Large intestine (tissue), 3 donors: ENCODE measurements around the gene GPR137B. TPM values are rescaled to one million over a fixed set of nuclear protein-coding genes. Genes with fewer than 3 reads are reported as not detected.

ENCODE experiments used
- DNase-seq, 2 donors: peaks; one replicate each; pipeline versions ENCODE4 v3.0.0 to v3.0.0-alpha.2; 2013
- H3K27ac ChIP-seq: one replicate; pipeline ENCODE4 v1.5.1; 2013; ENCODE audit warnings: low read length
- H3K27me3 ChIP-seq: 2 replicates; pipeline ENCODE4 v1.6.1; 2013; ENCODE audit warnings: low read length; ENCODE audit not compliant: control insufficient read depth, insufficient read depth
- H3K36me3 ChIP-seq: 2 replicates; pipeline ENCODE4 v1.6.1; 2013; ENCODE audit warnings: low read length; ENCODE audit not compliant: control insufficient read depth, insufficient read depth
- H3K4me1 ChIP-seq: one replicate; pipeline ENCODE4 v1.6.1; 2013; ENCODE audit warnings: low read length; ENCODE audit not compliant: control insufficient read depth, insufficient read depth
- H3K4me3 ChIP-seq: one replicate; pipeline ENCODE4 v1.5.1; 2013; ENCODE audit warnings: low read length
- H3K9me3 ChIP-seq: one replicate; pipeline ENCODE4 v1.6.1; 2013; ENCODE audit warnings: mild to moderate bottlenecking, low read depth, low read length, moderate library complexity; ENCODE audit not compliant: control insufficient read depth
- WGBS: methylation state at CpG from one replicate; pipeline ENCODE4 v1.1.5; 2013; ENCODE audit warnings: low lambda C conversion rate; ENCODE audit not compliant: insufficient coverage; 5-methylcytosine and 5-hydroxymethylcytosine counted together
- polyA plus RNA-seq: library from polyadenylated mRNA; unstranded; fragments of 120-200 nt; gene quantifications from one replicate; pipeline ENCODE4 v1.2.1, GENCODE V29; 2013

The GPR137B gene
- polyA plus RNA-seq, 1 donor: 7.6 TPM

DNA sequence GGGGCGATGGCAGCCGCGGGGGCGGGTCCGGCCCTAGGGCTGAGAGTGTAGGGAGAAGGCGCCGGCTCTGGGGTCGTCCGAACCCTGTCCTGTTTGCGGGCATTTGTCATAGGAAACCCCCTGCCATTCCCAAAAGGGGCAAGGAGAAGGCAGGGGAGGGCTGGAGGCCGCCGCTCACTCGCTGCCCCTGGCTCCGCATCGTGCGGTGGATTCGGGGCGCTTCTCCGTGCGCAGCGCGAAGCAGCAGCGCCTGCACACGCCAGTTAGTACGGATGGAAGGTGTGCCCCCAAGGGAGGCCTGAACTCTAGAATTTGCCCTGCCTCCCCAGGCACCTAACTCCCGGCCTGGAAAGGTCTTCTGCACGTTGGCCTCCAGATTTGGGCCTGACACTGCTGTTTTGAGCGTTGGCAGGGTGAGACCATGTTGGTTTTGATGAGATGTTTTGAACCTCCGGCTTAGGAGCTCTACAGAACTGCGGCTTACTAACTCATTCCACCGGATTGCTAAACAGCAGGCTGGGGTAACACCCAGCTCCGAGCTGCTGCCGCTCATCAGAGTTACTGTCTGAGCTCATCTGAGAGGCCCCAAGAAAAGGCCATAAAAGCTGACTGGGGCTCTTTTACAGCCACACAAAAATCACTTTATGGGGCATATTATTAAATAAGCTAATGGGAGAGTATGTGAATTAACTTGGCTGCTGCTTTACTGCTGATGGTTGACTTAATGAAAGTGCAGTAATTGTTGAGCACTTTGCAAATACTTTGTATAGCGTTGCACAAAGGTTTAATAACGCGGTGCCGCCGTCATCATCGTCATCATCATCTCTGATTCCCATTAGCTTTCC, 987 bp downstream of the GPR137B start:
- Histone ChIP-seq H3K9me3 (no peaks in the 10 kb centered on the region), H3K4me1 (peaks cover 25% of the 10 kb centered on the region), H3K27me3 (peaks cover 24% of the 10 kb centered on the region), H3K4me3 (peak overlapping the region; percentile 56), H3K36me3 (no peaks in the 10 kb centered on the region), H3K27ac (no peak overlapping the region)
- no CpG with 5 or more reads among the region's 39 CpGs for WGBS
- DNase-seq: peak in 1 of 2 donors; percentile 71

DNA sequence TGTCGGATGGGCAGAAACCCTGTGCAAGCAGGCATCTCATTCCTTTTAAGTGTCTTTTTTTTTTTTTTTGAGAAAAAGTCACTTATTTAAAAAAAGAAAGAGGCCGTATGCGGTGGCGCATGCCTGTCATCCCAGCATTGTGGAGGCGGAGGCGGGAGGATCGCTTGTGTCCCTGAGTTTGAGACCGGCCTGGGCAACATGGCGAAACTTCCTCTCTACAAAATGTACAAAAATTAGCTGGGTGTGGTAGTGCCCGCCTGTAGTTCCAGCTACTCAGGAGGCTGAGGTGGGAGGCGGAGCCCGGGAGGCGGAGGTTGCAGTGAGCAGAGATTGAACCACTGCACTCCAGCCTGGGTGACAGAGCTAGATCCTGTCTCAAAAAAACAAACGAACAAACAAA, 1.7 kb downstream of the GPR137B start:
- no peak for DNase-seq
- Histone ChIP-seq H3K9me3 (no peaks in the 10 kb centered on the region), H3K4me3 (no peak overlapping the region), H3K36me3 (no peaks in the 10 kb centered on the region), H3K4me1 (peaks cover 25% of the 10 kb centered on the region), H3K27me3 (peaks cover 17% of the 10 kb centered on the region), H3K27ac (no peak overlapping the region)
- 96% methylated on average over 4 of the region's 14 CpGs for WGBS

DNA sequence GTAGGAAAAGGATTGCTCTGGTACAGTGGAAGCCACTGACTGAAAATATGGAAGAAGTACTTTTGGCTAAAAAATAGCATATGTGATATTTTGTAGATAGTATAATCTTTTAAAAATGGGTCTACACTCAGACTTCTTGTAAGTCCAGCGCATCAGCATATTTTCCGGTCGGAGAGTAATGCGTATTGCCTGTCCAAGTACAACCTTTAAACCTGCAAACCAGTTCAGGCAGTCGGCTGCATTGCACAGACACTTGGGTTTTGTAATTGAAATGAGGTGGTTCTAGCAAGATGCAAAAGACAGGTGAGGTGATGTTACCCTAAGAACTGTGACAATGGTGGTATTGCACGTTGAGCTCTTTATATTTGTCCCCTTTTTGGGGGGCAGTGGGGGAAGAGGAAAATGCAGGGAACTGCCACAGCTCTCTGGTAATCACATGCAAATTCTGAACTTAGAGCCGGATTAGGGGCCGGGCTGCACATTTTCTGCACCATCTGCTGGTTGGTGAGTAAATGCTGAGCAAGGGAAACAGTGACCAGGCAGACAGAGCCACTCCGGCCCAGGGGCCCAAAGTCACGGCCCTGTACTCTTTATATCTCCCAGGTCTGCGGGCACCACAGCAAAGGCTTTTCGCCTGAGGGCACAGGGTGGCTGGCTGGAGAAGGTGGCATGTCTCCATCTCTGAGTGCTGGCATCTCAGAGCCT, 2.3 kb downstream of the GPR137B start:
- H3K27ac ChIP-seq: peak overlapping the region; percentile 3
- no CpG with 5 or more reads among the region's 12 CpGs for whole genome bisulfite sequencing

DNA sequence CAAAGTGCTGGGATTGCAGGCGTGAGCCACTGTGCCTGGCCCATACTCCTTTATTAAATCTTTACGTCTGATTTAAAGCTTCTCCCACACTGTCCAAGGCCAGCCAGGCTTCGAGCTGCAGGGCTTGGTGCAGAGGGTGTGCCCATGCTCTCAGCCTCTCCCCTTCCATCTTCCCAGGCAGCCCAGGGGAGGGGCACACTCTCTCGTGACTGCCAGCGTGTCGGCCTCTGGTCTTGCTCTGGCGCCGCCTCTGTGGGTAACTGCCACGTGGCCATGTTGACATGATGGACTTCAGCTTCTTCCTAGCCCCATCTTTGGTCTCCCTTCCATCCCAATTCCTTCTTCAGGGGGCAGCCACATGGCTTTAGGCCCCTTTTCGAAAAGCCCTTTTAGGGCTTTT, 4.7 kb downstream of the GPR137B start:
- no CpG with 5 or more reads among the region's 10 CpGs for WGBS
- Histone ChIP-seq H3K27ac (no peak overlapping the region), H3K36me3 (no peaks in the 10 kb centered on the region), H3K4me3 (no peak overlapping the region), H3K27me3 (no peaks in the 10 kb centered on the region), H3K9me3 (no peaks in the 10 kb centered on the region), H3K4me1 (peaks cover 17% of the 10 kb centered on the region)
- DNase-seq: no peak

More for the DNA sequence above, 2.3 kb downstream of the GPR137B start:
- Histone ChIP-seq H3K4me1 (peaks cover 25% of the 10 kb centered on the region), H3K4me3 (no peak overlapping the region), H3K9me3 (no peaks in the 10 kb centered on the region), H3K36me3 (no peaks in the 10 kb centered on the region), H3K27me3 (peaks cover 14% of the 10 kb centered on the region)
- DNase-seq: peak in 1 of 2 donors; percentile 40

DNA sequence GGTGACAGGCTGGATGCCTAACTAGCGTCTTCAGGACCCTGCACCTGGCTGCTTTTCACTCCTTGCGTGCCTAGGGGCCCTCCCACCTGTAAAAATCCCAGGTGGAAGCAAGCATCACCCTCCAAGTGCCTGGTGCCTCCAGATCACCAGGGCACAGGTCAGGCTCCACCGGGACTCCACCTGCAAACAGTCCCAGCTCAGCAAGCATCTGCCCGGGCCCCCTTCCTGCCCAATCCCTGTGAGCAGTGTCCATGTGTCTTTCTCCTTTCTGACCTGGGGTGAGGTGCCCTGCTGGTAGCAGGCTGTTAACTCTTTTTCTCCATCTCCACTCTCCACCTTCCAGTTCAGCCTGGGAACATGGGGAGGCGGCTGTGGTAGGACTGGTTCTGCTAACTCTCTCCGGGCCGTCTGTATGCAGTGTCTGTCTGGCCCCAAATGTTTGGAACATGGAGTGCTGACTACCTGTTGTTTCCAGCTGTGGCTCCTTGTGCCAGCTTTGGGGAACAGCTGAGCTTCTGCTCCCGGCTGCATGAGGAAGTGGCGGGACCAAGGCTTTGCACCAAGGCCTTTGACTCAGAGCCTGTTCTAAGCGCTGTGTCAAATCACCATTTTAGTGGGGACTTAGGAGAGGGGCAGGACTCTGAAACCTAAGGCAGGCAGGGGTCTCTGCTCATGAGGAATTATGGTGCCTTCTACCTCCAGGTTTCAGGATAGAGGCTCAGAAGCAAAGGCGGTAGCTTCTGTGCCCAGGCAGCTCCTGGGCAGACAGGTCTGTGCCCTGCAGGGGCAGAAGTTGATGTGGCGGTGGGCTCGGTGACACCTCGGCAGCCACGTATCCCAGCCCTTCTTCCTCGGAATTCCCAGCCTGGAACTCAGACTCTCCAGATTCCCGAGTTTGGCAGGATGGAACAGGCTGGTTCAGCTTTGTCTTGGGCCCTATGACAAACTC, 5.5 kb downstream of the GPR137B start:
- H3K4me1 ChIP-seq: peaks cover 17% of the 10 kb centered on the region
- no peak overlapping the region for H3K4me3 ChIP-seq
- no peak for DNase-seq
- no peaks in the 10 kb centered on the region for H3K27me3 ChIP-seq
- no peaks in the 10 kb centered on the region for H3K9me3 ChIP-seq
- no peaks in the 10 kb centered on the region for H3K36me3 ChIP-seq
- WGBS: no CpG with 5 or more reads among the region's 17 CpGs
- no peak overlapping the region for H3K27ac ChIP-seq

DNA sequence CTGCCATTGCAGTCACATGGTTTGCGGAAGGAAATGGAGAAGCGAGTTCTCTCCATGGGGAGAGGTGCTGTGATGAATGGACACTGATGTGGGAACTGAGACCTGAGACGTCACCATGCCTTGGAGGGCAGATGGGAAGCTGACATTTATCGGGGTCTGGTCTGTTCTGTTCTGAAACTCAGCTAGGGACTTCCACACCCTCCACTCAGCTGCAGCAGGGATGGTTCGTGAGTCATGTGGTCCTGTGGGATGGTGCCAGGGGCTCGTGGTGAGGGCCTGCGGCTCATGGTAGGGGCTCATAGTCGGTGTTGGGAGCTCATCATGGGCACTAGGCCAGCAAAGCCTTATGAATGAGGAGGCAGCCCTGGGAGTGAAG, 6.1 kb downstream of the GPR137B start:
- Histone ChIP-seq H3K4me1 (peaks cover 16% of the 10 kb centered on the region), H3K27ac (no peak overlapping the region), H3K27me3 (no peaks in the 10 kb centered on the region), H3K4me3 (no peak overlapping the region), H3K9me3 (no peaks in the 10 kb centered on the region), H3K36me3 (no peaks in the 10 kb centered on the region)
- no CpG with 5 or more reads among the region's 8 CpGs for WGBS
- DNase-seq: no peak

DNA sequence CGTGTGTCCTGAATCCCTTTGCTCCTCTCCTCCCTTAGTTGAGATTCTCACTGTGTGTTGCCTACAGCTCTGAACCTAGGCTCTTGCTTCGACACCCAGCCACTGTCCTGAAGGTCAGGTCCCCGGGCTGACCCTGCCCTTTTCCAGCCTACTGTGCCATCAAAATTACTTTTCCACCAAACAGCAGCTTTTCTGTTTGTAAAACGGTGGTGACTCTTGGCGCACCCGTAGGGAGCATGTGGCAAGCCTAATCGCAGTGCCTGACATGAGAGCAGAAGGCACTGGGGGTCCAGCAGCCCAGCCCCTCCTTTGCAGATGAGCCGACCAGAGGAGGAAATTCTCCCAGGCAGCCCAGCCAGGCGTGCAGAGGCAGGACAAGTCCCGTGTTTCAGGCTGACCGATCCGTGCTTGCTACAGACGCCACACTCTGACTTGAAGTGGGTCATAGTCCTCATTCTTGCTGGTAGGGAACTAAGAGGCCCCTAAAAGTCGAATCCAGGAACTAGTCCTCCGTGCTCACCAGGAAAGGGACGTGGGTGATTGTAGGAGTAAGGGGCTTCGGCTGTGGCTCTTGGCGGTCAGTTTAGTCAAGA, 6.8 kb downstream of the GPR137B start:
- no peaks in the 10 kb centered on the region for H3K36me3 ChIP-seq
- H3K4me1 ChIP-seq: peaks cover 10% of the 10 kb centered on the region
- H3K27me3 ChIP-seq: no peaks in the 10 kb centered on the region
- H3K9me3 ChIP-seq: no peaks in the 10 kb centered on the region
- H3K27ac ChIP-seq: no peak overlapping the region
- 100% methylated on average over 2 of the region's 18 CpGs for WGBS
- no peak for DNase-seq
- H3K4me3 ChIP-seq: no peak overlapping the region

DNA sequence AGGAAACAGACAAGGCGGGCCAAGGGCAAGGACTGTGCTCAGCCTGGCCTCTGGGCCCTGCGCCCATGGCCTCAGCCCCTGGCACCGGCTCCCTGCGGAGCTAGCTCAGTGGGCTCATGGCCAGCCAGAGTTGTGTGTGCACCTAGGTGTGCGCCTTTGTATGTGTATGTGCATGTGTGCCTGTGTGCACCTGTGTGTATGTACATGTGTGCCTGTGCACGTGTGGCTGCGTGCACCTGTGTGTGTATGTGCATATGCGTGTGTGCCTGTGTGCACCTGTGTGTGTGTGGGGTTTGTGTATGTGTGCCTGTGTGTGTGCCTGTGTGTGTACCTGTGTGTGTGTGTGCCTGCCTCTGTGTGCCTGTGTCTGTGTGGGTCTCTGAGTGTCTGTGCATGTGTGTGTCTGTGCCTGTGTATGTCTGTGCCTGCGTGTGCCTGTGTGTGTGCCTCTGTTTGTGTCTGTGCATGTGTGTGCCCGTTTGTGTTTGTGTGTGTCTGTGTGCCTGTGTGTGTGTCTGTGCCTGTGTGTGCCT, 7.4 kb downstream of the GPR137B start:
- Histone ChIP-seq H3K4me3 (no peak overlapping the region), H3K9me3 (no peaks in the 10 kb centered on the region), H3K36me3 (no peaks in the 10 kb centered on the region), H3K27ac (no peak overlapping the region), H3K4me1 (peaks cover 4% of the 10 kb centered on the region), H3K27me3 (no peaks in the 10 kb centered on the region)
- no CpG with 5 or more reads among the region's 10 CpGs for WGBS
- DNase-seq: no peak

DNA sequence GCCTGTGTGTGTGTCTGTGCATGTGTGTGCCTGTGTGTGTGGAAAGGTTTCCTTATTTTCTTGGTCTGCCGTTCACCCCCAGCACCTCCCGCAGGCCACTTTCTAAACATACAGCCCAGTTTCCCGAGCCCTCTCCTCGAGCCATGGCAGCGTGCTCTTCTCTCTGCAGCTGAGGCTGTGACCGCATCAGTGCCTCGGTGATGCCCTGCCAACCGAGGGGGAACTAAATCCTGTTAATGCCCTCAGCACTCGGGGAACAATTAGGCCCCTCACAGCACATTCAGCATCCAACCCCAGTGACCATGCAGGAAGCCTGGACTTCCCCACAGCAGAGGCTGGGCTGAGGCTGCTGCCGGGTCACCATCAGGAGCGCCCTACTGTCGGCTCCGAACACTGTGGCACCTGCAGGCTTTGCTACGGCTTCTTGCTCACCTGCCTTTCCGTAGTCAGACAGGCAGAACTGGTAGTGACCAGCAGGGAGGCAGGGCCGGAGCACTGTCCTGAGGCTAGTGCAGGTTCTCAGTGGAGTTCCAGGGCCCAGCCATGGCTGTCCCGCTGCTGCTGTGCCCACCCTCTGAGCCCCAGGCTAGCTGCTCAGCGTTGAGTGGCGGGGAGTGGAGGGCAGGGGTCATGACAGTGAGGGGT, 8.1 kb downstream of the GPR137B start:
- no peaks in the 10 kb centered on the region for H3K9me3 ChIP-seq
- H3K36me3 ChIP-seq: no peaks in the 10 kb centered on the region
- H3K27me3 ChIP-seq: no peaks in the 10 kb centered on the region
- DNase-seq: no peak
- no CpG with 5 or more reads among the region's 19 CpGs for WGBS
- no peak overlapping the region for H3K27ac ChIP-seq
- H3K4me1 ChIP-seq: no peaks in the 10 kb centered on the region
- H3K4me3 ChIP-seq: no peak overlapping the region
